PFSK-1 (cell line): Measurements from ENCODE around the gene SSTR1.

Source experiments
- FOXP2 ChIP-seq: optimal IDR thresholded peaks from 2 replicates; pipeline ENCODE3; 2011; ENCODE audit warnings: borderline replicate concordance, control low read depth, inconsistent platforms; ENCODE audit not compliant: insufficient read depth; ENCODE audit errors: extremely low read length, extremely low read depth
- POLR2AphosphoS5 ChIP-seq: IDR thresholded peaks from 2 replicates; pipeline ENCODE4 v1.6.1; 2012; ENCODE audit warnings: low read depth, mild to moderate bottlenecking, control low read depth, low read length, moderate library complexity
- SIN3A ChIP-seq: IDR thresholded peaks from 2 replicates; pipeline ENCODE4 v1.6.1; 2012; ENCODE audit warnings: mild to moderate bottlenecking, low read length, moderate library complexity, borderline replicate concordance; ENCODE audit not compliant: insufficient read depth
- TAF1 ChIP-seq: IDR thresholded peaks from 2 replicates; pipeline ENCODE4 v1.6.1; 2012; ENCODE audit warnings: low read length, control low read depth, borderline replicate concordance; ENCODE audit not compliant: insufficient read depth
- TF ChIP-seq, protein P1 (sequence below), 2 experiments: IDR thresholded peaks; 2 replicates each; pipeline versions ENCODE4 v1.6.1 to v1.8.0; 2011 to 2012; ENCODE audit warnings: low read depth in 2 of 2, low read length in 2 of 2, control low read depth in 1 of 2, inconsistent platforms in 1 of 2, mild to moderate bottlenecking in 1 of 2, moderate library complexity in 1 of 2; ENCODE audit not compliant: insufficient read depth in 1 of 2

The SSTR1 gene

DNA sequence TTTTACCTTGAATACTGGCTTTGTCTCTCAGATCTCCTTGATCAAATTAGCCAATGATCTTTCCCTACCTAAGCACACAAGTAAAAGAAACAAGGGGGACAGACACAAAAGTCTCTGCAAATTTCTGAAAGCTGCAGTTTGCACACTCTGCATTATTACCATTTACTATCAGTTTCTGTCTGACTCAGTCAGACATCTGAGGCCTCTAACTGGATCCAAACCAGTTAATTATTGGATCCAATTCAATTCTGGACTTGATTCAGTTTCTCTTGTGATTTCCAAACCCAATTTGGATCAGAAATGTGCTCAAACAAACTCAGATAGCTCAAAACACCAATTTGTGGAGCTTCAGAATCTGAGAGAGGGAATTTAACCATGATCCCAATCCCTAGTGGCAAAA is 16.6 kb downstream of the SSTR1 start:
- TF ChIP-seq SIN3A: no peak
- TF ChIP-seq TAF1: no peak
- TF ChIP-seq POLR2AphosphoS5: no peak
- TF ChIP-seq, protein P1, sequence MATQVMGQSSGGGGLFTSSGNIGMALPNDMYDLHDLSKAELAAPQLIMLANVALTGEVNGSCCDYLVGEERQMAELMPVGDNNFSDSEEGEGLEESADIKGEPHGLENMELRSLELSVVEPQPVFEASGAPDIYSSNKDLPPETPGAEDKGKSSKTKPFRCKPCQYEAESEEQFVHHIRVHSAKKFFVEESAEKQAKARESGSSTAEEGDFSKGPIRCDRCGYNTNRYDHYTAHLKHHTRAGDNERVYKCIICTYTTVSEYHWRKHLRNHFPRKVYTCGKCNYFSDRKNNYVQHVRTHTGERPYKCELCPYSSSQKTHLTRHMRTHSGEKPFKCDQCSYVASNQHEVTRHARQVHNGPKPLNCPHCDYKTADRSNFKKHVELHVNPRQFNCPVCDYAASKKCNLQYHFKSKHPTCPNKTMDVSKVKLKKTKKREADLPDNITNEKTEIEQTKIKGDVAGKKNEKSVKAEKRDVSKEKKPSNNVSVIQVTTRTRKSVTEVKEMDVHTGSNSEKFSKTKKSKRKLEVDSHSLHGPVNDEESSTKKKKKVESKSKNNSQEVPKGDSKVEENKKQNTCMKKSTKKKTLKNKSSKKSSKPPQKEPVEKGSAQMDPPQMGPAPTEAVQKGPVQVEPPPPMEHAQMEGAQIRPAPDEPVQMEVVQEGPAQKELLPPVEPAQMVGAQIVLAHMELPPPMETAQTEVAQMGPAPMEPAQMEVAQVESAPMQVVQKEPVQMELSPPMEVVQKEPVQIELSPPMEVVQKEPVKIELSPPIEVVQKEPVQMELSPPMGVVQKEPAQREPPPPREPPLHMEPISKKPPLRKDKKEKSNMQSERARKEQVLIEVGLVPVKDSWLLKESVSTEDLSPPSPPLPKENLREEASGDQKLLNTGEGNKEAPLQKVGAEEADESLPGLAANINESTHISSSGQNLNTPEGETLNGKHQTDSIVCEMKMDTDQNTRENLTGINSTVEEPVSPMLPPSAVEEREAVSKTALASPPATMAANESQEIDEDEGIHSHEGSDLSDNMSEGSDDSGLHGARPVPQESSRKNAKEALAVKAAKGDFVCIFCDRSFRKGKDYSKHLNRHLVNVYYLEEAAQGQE (IDR thresholded peaks at IDR 0.05; ENCODE audit: insufficient read depth in 1 of 2, low read depth in 2 of 2, low read length in 2 of 2): no peak
- no peak for TF ChIP-seq FOXP2

DNA sequence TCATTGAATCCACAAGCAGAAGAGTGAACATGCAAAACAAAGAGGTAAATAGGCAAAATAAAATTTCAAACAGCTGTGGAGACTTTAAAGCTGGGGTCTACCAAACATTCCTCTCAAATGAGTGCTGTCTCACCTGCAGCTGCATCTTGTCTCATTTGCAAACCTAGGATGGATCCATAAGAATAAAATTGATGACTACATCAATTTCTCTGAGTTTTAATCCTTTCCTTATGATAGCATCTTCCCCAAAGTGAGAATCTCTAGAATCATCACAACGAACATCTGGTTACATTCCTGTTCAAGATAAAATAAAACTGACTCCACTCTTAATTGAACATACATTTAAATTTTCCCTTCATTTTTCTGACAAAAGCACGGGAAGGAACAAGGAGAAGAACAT is 18.2 kb downstream of the SSTR1 start:
- TF ChIP-seq, protein P1 (IDR thresholded peaks at IDR 0.05; ENCODE audit: insufficient read depth in 1 of 2, low read depth in 2 of 2, low read length in 2 of 2): no peak
- TF ChIP-seq SIN3A (no peak), TAF1 (no peak), POLR2AphosphoS5 (no peak), FOXP2 (no peak)

DNA sequence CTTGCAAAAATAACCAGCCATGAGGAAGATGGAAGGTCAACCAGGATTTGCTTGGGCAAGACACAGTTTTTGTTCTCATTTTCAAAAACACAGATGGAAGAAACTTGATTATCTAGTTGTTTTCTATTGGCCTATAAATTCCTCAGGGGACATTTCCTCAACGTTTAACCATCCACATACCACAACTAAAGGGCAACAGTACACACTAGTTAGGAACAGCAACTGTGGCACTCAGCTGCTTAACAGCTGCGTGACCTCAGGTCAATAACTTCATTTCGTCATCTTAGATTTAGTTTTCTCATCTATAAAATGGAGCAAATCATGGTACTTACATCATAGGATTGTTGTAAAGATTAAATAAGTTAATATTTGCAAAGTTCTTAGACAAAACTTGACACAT is 18.7 kb downstream of the SSTR1 start:
- TF ChIP-seq TAF1 (no peak), POLR2AphosphoS5 (no peak), FOXP2 (no peak), SIN3A (no peak)
- TF ChIP-seq, protein P1 (IDR thresholded peaks at IDR 0.05; ENCODE audit: insufficient read depth in 1 of 2, low read depth in 2 of 2, low read length in 2 of 2): no peak

DNA sequence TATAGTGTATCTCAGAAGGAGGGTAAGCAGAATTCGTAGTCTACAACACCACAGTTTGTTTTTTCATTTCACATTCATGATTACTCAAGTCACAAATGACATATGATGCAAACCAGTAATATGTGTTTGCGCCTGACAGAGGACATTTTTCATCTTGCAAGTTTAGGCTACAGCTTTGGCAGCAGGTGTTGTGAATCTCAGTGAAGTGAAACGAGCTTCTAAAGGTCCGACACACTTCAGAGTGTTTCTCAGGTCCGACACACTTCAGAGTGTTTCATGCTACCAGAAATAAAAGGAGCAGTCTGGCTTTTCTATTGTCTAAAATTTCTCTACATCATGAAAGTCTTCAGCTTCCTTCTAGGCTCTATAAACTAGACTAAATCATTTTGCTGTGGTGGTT is 25.5 kb downstream of the SSTR1 start:
- no peak for TF ChIP-seq SIN3A
- TF ChIP-seq FOXP2: no peak
- TF ChIP-seq POLR2AphosphoS5: no peak
- TF ChIP-seq, protein P1 (IDR thresholded peaks at IDR 0.05; ENCODE audit: insufficient read depth in 1 of 2, low read depth in 2 of 2, low read length in 2 of 2): no peak
- no peak for TF ChIP-seq TAF1

DNA sequence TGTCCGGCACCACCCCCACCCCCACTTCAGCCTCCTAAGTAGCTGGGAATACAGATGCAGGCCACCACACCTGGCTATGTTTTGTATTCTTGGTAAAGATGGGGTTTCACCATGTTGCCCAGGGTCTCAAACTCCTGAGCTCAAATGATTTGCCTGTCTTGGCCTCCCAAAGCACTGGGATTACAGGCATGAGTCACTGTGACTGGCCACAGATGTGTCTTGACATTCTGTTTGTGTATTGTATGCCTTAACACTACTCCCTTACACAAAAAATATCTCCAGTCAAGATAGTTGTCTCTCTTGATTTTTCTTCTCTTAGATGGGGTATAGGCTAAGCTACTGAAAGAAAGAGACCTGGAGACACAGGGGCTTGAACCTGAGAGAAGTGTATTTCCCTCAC is 30.6 kb downstream of the SSTR1 start:
- TF ChIP-seq FOXP2 (no peak), POLR2AphosphoS5 (no peak), TAF1 (no peak), SIN3A (no peak)
- TF ChIP-seq, protein P1 (IDR thresholded peaks at IDR 0.05; ENCODE audit: insufficient read depth in 1 of 2, low read depth in 2 of 2, low read length in 2 of 2): no peak
